GM13976 (cell line): ENCODE measurements around the gene TMEM114.
A peak's percentile ranks its signal among the peaks of the same experiment; 100 is the strongest.

Experiments used
- DNase-seq: peaks from one replicate; pipeline ENCODE4 v3.0.0; 2012; ENCODE audit warnings: low spot score
- CTCF ChIP-seq: IDR thresholded peaks from 2 replicates; pipeline ENCODE4 v1.5.1; 2012; ENCODE audit warnings: borderline replicate concordance, mild to moderate bottlenecking; ENCODE audit not compliant: insufficient read depth; ENCODE audit errors: extremely low read depth, missing control alignments, control extremely low read depth
- in situ Hi-C: fragments of 300-500 bp; cut with MboI; formaldehyde crosslinking; loops from one replicate; pipeline ENCODE4 v1.12.0; 2022; ENCODE audit warnings: low sequenced_read_pairs, mixed read lengths, inconsistent platforms; ENCODE audit not compliant: unreplicated experiment

Gene TMEM114

GRCh38 chr16:8579559-8579958 is 10.8 kb downstream of the TMEM114 start:
- no peak for DNase-seq
- TF ChIP-seq CTCF = no peak
- in situ Hi-C loops = loop anchor here (10.0 kb wide), 2 partner anchors 215 to 295 kb away; partner anchors contain the start of genes PMM2 and TMEM186

- in situ Hi-C loops = loop anchor here (10.0 kb wide), 2 partner anchors 217 to 297 kb away; partner anchors contain the start of genes PMM2 and TMEM186
- no peak for DNase-seq
- no peak for TF ChIP-seq CTCF
Observed at GRCh38 chr16:8577678-8578304, 12.5 kb downstream of the TMEM114 start.

GRCh38 chr16:8576141-8577004 is 13.9 kb downstream of the TMEM114 start:
- in situ Hi-C loops = loop anchor here (10.0 kb wide), 2 partner anchors 218 to 298 kb away; partner anchors contain the start of genes PMM2 and TMEM186
- TF ChIP-seq CTCF = no peak
- DNase-seq = no peak

GRCh38 chr16:8575399-8575798 is 14.9 kb downstream of the TMEM114 start:
- no peak for DNase-seq
- in situ Hi-C loops = loop anchor here (10.0 kb wide), 2 partner anchors 219 to 299 kb away; partner anchors contain the start of genes PMM2 and TMEM186
- TF ChIP-seq CTCF = no peak

- peak; percentile 21 for TF ChIP-seq CTCF
- in situ Hi-C loops = loop anchor here (10.0 to 25.0 kb wide), 3 partner anchors 222 to 564 kb away; partner anchors contain the start of genes PMM2 and TMEM186
- DNase-seq = peak; percentile 39
Observed at GRCh38 chr16:8572919-8573724, 17.2 kb downstream of the TMEM114 start.
